ENCODE data around the gene CPT1C.

Gene CPT1C

DNA sequence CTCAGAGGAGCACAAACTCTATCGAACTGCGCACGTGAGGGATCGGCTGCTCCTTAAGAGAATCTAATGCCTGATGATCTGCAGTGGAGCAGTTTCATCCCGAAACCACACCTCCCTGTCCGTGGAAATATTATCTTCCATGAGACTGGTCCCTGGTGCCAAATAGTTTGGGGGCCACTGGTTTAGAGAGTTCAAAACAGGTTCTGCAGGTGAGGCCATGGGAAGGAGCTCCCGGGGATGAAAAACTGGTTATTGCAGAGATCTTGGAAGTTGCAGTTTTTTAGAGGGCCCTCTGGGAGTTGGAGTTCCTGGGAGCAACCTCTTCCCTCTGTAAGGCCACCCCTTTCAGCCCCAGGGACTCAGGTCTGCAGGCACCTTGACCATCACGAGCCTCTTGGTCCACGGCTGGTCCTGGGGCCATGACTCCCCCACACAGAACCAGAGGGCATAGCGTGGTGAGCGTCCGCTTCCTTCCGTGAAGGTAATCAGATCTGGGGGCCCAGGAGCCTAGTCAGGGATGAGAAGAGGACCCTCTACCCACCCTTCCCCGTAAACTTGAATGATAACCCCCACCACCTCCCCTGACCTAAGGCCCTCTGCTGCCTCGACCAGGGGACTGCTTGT is 30.5 kb upstream of the CPT1C start:
- DNase-seq (ENCODE audit: low spot score), result no peak

DNA sequence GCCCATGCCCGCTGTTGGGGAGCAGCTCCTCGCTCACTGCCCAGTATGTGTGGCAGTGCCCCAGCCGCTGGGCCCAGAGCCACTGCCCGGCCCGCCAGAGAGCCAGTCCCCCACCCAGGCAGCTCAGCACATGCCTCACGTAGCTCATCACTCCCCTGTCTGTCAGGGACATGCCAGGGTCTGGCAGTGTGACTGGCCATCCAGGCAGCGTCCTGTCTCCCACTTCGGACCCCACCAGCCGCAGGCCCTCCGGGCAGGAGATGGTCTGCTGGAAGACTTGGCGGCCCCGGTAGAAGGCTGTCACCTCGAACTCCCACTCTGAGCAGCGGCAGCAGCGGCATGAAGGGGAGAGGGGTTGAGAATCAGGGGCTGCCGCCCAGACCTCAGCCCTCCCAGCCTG is 28.9 kb upstream of the CPT1C start:
- DNase-seq (ENCODE audit: low spot score), result no peak

DNA sequence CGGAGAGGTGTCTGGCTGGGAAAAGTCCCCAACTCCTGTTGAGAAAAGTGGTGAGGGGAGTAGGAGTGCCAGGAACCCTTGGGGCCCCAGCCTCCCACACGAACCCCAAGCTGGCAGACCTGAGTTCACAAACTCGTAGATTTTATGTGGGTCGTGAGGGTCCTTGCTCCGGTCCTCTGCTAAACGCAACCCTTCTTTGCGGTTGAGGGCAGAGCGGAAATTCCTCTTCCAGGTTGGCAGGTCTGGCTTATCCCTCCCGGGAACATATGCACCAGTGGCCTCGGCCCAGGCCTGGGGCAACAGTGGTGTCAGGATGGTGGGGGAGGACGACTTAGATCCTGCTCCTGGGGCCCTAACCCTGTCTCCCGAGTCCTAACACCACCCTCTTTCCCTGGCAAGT is 27.7 kb upstream of the CPT1C start:
- DNase-seq (ENCODE audit: low spot score), result no peak

DNA sequence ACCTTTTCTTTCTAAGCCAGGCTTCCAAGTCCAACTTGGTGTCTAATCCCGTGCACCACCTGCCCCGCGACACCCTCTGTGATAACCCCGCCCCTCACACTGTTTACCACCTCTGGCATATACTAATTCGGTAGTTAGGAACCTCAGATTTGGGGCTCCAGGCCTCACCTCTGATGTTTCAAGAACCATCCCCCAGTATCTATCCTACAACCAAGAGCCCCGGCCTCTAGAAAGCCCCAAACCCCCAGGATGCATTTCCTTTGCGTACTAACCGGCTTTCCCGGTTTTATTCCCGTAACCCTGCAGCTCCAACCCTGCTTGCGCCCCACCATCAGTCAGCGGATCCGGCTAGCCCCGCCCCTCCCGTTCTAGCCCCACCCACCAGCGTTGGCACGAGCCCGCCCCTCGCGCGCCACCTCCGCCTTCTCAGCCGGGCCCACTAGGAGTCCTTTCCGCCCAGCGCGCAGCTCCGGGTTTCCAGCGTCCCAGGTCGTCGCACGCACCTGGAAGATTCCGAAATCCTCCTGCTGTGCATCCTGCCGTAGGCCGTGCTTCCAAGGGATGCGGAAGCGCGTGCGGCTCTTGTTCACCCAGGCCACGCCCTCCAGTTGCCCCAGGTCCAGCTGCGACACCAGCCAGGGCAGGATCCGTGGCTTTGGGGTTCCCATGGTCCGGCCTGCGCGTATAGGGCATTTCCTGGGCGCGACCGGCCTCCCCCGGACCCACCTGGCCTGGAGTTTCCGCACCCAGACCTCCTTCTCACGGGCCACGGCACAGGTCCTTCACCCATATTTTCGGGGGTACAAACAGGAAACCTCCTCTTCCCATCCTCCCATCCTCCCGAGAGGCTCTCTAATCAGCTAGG is 26.5 kb upstream of the CPT1C start:
- DNase-seq (ENCODE audit: low spot score), result peak; percentile 92

DNA sequence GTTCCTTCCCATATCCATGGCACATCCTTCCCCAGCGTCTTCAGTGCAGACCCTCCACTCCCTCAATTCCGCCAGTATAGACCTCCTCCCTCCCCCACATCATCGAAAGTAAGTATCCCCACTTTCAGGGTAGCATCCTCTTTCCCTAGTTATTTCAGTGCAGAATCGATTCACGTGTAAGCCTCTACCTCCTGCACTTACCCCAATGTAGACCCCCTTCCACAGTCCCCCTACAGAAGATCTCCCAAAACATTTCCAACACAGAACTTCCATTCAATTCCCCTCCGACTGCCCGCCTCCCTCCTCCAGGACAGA is 25.9 kb upstream of the CPT1C start:
- no peak for DNase-seq (ENCODE audit: low spot score)

DNA sequence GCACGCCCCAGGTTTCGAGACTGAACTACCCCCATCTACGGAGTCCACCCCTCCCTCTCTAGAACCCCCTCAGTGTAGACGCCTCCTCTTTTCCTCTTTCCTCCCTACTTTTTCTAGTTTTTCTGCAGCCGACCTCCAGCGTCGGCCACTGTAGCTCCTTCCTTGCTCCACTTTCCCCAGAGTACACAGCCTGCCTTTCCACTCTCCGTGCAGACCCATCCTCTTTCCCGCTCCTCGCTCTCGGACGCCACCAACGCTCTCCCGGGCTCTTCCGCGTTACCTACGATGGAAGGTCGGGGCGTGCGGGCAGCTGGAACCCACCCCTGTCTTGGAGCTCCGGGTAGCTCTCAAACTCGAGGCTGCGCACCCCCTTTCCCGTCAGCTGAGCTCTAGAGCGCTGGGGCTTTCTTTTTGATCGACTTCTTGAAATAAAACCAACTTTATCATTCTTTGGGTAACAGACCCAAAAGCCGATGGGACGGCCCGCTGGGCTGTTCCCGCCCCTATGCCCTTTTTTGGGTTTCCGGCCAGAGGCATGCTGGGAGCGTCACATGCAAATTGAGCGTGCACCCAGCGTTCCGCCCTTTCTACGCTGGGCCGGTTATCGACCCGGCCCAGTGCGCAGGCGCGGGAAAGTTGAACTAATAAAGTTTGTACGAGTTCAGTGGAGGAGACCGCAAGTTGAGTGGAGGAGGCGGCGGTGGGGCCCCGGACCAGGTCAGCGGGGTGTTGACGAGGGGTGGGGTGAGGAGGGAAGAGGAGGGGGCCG is 25.4 kb upstream of the CPT1C start, which contains the start of the genes BCL2L12 and IRF3:
BCL2L12 (plus strand) TSS at position 583 of the 769 bp plus-strand sequence. CDS start 760 bp downstream, outside the sequence.
IRF3 (minus strand) TSS at position 507 of the 769 bp plus-strand sequence. CDS start 1,019 bp downstream, outside the sequence.
- DNase-seq (ENCODE audit: low spot score), result peak; percentile 97

DNA sequence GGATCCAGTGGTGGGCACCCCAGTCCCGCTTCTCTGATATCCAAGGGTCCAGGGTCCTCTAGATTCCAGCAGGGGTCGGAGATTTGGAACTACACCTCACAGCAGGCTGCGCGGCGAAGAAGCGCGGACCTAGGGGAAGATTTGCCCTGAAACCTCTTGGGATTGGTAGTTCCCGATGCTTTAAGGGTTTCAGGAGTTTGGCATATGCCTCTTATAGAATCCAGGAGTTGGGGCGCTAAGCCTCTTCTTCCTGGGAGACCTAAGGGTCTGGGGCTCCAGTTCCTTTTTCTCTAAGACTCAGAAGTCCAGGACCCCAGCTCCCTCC is 24.8 kb upstream of the CPT1C start:
- DNase-seq (ENCODE audit: low spot score), result no peak

DNA sequence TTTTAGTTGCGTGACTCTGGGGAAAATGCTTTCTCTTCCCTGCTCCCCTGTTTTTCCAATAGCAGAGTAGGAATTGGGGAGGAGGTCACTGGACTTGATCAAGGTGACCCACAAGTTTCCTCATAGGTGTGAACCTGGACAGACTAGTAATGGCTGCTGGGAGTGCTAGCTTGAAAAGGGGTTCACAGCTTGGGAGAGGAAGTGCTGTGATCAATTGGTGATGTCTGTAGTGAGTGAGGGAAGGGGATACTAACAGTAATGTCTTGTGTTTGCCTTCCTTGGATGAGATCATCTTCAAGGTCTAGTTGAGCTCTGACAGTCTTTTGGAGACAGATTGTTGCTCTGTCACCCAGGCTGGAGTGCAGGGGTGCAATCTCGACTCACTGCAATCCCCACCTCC is 23.4 kb upstream of the CPT1C start:
- DNase-seq (ENCODE audit: low spot score), result no peak

DNA sequence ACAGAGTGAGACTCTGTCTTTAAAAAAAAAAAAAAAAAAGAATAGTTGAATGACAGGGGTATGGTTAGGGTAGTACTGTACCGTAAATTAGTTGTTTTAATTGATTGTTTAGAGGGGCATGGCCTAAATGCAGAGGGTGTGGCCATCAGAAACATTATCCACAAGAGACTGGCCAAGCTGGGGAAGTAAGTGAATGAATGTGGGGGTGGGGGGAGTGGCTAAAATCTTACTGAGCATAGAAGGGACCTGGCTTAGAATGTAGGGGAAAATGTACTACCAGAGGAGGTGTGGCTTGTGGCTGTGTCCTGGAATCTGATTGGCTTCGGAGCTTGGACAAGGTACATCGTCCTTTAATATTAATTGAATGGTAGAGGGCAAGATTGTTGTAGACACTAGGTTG is 21.4 kb upstream of the CPT1C start:
- no peak for DNase-seq (ENCODE audit: low spot score)

DNA sequence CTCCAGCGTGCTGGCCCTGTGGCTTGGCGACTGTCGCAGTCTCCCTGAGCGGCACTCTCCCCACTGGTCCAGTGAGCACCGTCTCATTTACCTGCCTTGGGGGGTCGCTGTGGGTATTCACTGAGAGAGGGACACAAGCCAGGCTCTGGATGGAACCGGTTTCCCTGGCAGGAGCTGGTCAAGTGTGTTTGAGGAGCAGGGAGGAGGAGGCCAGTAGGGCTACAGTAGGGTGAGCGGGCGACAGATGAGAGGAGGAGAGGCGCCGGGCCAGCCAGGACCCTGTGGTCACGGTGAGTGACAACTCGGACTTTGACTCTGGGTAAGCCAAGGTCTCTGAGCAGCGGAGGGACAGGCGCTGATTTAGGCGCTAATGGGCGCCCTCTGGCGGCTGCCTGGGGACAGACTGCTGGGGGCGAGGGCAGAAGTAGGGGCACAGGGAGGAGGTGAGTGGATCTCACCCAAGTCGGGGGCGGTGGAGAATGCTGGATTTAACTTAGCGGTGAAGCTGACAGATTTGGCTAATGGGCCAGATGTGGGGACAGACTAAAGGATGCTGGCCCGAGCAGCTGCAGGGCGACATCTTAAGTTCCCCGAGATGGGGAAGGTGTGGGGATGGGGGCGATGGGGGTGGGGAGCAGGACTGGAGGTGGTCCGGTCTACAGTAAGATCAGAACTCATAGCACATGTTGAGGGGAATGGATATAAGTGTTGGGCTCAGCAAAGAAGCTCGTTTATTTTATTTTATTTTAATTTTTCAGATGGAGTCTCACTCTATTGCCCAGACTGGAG is 18.6 kb upstream of the CPT1C start:
- DNase-seq (ENCODE audit: low spot score), result peak; percentile 82

DNA sequence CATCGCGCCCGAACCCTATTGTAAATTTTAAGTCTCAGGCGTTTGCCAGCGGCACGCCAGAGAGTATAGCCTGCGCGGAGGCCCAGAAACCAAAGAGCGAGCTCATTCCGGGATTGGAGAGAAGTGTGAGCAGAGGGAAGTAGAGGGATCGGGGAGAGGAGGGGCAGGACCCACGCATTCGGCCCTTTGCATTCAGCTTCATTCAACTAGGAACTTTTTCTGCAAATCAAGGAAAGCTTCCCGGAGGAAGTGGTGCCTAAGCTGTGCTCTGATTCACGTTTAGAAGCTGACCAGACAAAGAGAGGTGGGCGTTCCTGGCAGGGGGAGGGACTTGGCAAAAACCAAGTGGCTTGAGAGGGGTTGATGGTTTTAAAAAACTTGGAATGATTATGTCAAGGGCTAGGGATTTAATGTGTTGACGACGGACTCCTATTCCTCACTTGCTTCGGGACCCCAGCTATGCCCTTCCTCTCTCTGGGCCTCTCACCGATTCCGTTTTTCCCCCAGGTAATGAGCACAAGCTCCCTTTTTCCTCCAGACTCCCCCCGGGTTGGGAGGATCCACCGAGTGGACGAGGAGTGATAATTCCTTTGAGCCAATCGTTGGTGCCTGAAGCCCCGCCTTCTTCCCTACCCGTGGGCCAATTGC is 14.7 kb upstream of the CPT1C start:
- DNase-seq (ENCODE audit: low spot score), result peak; percentile 91

DNA sequence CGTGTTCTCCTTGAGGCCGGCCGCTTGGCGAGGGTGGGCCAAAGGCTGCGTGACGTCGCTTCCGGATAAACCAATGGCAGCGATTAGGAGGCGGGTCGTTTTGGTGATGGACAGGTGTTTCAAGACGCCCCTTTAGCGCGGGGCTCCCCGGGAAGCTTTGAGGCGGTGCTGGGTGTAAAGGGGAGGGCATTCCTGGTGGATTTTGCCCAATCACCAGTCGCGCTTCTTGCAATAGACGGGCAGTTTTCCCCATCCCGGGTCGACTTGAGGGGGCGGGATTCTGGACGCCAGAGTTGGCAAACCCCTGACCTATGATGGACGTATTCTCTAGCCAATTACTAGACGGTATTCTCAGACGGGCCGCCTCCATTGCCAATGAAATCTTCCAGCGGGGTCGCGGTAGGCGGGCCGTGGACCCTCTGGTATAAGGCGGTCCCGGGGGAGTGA is 14.1 kb upstream of the CPT1C start:
- DNase-seq (ENCODE audit: low spot score), result peak; percentile 96

DNA sequence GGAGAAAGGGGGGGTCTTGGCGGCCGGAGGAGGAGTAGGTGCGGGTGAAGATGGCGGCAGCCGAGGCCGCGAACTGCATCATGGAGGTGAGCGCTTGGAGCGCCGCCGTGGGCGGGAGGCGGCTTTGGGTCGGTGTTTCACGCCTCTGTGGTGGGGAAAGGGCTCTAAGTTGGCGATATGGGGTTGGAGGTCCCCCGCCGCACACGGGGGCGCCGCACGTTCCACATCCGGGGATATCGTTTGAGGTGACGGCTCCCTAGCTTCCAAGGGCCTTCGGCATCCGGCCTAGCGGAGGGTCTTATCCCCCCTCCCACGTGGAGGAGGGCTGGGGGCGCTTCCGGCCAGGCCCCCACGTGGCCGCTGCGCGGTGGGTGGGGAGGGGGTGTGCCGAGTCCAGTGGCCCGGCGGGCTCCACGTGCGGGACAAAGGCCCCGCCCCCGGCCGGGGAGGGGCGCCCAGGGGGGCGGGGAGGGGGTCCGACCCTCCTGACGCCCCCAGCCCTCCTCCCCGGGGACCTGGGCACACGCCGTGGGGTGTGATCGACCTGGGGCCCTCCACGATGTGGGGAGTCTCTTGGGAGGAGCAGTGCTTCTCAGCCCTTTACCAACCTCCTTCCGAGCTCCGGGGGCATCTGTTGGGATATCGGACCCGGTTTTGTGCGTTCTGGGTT is 13.6 kb upstream of the CPT1C start, which contains the start of gene PRMT1:
PRMT1 (plus strand) TSS at position 41 of the 670 bp plus-strand sequence; CDS start at position 51, 10 bp downstream.
- DNase-seq (ENCODE audit: low spot score), result peak; percentile 66

DNA sequence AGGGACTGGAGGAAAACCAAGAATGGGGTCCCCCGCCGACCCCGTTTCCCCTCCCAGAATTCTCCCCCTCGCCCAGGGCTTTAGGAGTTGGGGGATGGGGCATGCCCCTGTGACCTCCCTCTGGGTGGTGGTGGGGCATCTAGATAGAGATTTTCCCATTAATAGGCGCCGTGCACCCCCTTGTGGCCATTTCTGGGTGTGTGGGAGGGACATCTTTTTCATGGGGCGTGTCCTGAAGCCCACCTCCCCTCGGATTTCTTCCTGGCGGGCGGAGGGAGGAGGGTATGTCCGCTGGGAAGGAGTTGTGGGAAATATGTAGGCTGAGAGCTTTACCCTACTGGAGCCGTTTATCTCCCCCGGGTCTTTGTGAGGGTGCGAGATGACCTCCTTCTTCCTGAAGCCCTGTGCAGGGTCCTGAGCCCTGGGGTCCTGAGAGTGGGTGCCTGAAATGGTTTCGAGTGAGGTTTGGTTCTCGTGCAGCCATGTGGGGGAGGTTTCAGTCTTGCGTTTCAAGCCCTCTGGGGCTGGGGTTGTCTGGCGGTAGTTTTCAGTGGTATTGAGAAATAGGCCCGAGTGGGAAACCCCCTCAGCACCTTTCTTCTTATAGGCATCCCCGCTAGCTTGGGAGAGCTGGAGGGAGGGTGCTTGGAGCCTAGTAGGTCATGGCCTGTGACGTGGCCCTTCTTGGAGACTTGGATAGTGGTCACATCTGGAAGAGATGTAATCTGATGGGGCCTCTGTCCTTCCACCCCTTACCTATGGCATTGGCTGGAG is 12.8 kb upstream of the CPT1C start:
- peak; percentile 69 for DNase-seq (ENCODE audit: low spot score)

DNA sequence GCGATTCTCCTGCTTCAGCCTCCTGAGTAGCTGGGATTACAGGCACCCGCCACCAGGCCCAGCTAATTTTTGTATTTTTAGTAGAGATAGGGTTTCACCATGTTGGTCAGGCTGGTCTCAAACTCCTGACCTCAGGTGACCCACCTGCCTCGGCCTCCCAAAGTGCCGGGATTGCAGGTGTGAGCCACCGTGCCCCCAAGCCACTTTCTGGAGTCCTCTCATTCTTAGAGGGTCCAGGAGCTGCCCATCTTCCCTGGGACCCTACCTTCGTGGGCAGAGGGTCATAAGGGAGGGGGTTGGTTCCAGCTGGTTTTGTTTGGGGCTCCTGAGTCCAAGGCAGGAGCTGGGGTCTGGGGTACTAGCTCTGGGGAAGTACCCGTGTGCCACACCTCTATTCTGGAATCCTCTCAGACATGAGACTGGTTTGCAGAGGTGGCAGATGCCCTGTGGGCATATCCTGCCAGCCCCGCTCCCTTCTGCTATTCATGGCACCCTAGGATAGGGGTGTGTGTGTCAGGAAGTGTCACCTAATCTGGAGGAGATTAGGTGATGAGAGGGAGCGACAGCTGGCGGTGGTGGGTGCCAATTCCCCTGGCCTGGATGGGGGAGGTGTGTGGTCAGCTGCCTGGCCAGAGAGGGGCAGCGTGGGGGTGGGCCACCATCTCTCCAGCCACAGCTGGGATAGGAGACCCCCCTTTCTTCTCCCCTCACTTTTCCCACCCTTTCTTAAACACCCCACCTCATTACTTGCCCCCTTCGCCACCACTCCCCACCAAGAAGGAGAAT is 11.7 kb upstream of the CPT1C start:
- no peak for DNase-seq (ENCODE audit: low spot score)

DNA sequence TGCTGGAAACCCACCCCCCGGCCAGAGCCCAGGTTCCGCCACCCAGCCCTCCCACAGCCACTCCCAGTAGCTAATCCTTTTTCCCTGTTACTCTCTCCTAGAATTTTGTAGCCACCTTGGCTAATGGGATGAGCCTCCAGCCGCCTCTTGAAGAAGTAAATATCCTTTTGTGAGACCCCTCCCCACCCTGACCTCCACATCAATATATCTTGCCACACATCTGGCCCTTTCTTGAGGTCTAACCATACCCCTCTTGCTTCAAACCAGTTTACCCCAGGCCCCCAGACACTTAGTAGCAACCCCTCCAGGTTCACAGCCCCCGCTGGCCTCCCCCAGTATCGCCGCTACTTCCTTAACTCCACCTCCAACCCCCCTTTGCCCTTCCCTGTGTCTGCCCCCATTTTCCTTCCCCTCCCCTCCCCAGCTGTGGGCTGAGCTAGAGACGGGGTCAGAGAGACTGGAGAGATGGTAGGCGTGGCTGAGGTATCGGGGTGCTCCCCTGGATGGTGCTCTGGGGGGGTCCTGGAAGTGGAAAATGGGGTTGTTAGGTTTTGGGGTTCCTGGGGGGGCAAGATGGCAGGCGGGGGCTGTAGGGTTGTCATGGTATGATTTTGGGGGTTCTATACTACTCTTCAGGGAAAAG is 11.0 kb upstream of the CPT1C start:
- no peak for DNase-seq (ENCODE audit: low spot score)

DNA sequence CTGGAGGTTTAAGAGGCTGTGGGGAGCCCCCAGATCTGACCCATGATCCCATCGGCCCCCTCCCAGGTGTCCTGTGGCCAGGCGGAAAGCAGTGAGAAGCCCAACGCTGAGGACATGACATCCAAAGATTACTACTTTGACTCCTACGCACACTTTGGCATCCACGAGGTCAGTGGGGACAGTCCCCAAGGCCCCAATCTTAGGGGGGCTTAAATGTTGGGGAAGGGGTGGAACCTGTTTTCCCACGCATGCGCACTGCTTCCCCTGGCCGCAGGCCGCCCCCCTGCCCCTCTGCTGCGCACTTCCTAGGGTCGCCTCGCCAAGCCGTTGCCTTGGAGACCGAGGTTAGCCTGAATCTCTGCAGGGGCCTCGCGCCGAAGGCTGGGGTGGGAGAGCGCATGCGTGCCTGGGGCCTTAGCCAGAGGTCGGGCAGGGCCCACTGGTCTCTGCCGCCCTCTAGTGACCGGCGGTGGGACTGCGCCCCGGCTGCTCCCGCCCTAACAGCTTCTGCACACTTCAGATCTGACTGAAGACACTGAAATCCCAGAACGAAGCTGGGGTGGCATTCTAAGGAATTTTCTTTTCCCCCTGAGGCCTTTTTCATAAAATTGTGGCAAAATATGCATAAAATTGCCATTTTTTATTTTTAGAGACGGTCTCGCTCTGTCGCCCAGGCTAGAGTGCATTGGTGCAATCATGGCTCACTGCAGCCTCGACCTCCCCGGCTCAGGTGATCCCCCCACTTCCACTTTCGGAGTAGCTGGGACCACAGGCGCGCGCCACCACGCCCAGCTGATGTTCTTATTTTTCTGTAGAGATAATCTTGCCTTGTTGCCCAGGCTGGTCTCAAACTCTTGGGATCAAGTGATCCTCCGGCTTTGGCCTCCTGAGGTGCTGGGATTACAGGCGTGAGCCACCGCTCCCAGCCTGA is 10.2 kb upstream of the CPT1C start:
- DNase-seq (ENCODE audit: low spot score), result peak; percentile 96

DNA sequence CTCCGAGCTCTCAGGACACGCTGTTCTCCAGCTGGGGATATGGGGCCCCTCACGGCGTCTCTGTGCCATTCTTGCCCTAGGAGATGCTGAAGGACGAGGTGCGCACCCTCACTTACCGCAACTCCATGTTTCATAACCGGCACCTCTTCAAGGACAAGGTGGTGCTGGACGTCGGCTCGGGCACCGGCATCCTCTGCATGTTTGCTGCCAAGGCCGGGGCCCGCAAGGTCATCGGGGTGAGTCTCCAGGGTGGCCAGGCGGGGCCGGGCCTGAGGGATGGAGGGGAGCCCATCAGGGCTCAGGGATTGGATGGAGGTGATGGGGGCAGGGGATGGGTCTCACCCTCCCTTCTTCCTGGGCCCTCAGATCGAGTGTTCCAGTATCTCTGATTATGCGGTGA is 9.1 kb upstream of the CPT1C start:
- no peak for DNase-seq (ENCODE audit: low spot score)

Measured in GM03348 (cell line).